GM19239 (cell line): ENCODE data around the gene KCTD5.
"Not testable (repeated sequence)": the region's sequence is repeated elsewhere in the genome, so short reads cannot be mapped to it uniquely, and the experiment has no call there.

ENCODE experiments used
- DNase-seq: peaks from one replicate; pipeline ENCODE4 v3.0.0; 2011; ENCODE audit warnings: low spot score; ENCODE audit not compliant: insufficient read length
- FAIRE-seq: peaks from 2 replicates; lab custom pipeline; 2011; peaks lifted over from hg19 to GRCh38; lab: Jason Lieb, UNC

The KCTD5 gene

GRCh38 chr16:2682209-2683021 lies at the start of gene KCTD5:
Gene KCTD5 (plus strand): TSS chr16:2682523. CDS start chr16:2682549, 26 bp downstream.
- FAIRE-seq (peak; percentile 47), DNase-seq (peak; percentile 92)

- FAIRE-seq: peak; percentile 91
- DNase-seq: not testable (repeated sequence)
These were observed 43.1 kb upstream of the KCTD5 start for GRCh38 chr16:2639071-2639721.

- not testable (repeated sequence) for FAIRE-seq, DNase-seq
These were observed 42.6 kb upstream of the KCTD5 start for GRCh38 chr16:2639722-2640072.

- DNase-seq, FAIRE-seq: not testable (repeated sequence)
These were observed 39.8 kb upstream of the KCTD5 start for GRCh38 chr16:2642561-2642960.

- not testable (repeated sequence) for FAIRE-seq
These were observed 37.4 kb upstream of the KCTD5 start for GRCh38 chr16:2644754-2645453.

GRCh38 chr16:2651268-2651871 lies 31.0 kb upstream of the KCTD5 start:
- DNase-seq, FAIRE-seq: not testable (repeated sequence)

More at GRCh38 chr16:2644754-2645453, 37.4 kb upstream of the KCTD5 start:
- not testable (repeated sequence) for DNase-seq

GRCh38 chr16:2653915-2654314 lies 28.4 kb upstream of the KCTD5 start:
- not testable (repeated sequence) for FAIRE-seq, DNase-seq

- DNase-seq, FAIRE-seq: not testable (repeated sequence)
These were observed 27.4 kb upstream of the KCTD5 start for GRCh38 chr16:2654949-2655348.

GRCh38 chr16:2656985-2657384 lies 25.3 kb upstream of the KCTD5 start:
- DNase-seq (no peak), FAIRE-seq (no peak)

- DNase-seq, FAIRE-seq: not testable (repeated sequence)
These were observed 24.5 kb upstream of the KCTD5 start for GRCh38 chr16:2657803-2658202.

- not testable (repeated sequence) for FAIRE-seq, DNase-seq
These were observed 22.8 kb upstream of the KCTD5 start for GRCh38 chr16:2659560-2659959.

- DNase-seq, FAIRE-seq: not testable (repeated sequence)
These were observed 22.2 kb upstream of the KCTD5 start for GRCh38 chr16:2660014-2660662.

GRCh38 chr16:2660755-2661373 lies 21.5 kb upstream of the KCTD5 start:
- DNase-seq, FAIRE-seq: not testable (repeated sequence)

GRCh38 chr16:2663553-2664546 lies 18.5 kb upstream of the KCTD5 start:
- DNase-seq: no peak
- FAIRE-seq: peak; percentile 51

GRCh38 chr16:2664574-2664982 lies 17.7 kb upstream of the KCTD5 start:
- DNase-seq: no peak
- FAIRE-seq: no peak

GRCh38 chr16:2666671-2667070 lies 15.7 kb upstream of the KCTD5 start:
- not testable (repeated sequence) for DNase-seq, FAIRE-seq

- FAIRE-seq, DNase-seq: not testable (repeated sequence)
These were observed 12.7 kb upstream of the KCTD5 start for GRCh38 chr16:2669587-2669986.

- FAIRE-seq, DNase-seq: not testable (repeated sequence)
These were observed 12.3 kb upstream of the KCTD5 start for GRCh38 chr16:2670017-2670416.
